ENCODE results near the gene DPH2. TPM values are rescaled to one million over a fixed set of nuclear protein-coding genes. Genes with fewer than 3 reads are reported as not detected.
A peak's percentile ranks its signal among the peaks of the same experiment; 100 is the strongest.

The DPH2 gene
- polyA plus RNA-seq, 1 of the 3 experiments (the other 2 are of a cell fraction), result 76.9 TPM

GRCh38 chr1:43978551-43979260, 8.9 kb downstream of the DPH2 start, which contains the start of gene B4GALT2:
TSS of gene B4GALT2 (plus strand) at chr1:43979210. CDS start at chr1:43981161, 1,951 bp downstream.
- Histone ChIP-seq H3K36me3 (replicated peaks in 1 of 2; ENCODE audit: control insufficient read depth in 1 of 2, insufficient read depth in 2 of 2, low read length in 1 of 2) (peaks cover 16 to 26% of the 10 kb centered on the region in 2 experiments), H3K4me2 (peak within 1 kb of the TSS; percentile 94), H4K20me1 (ENCODE audit: insufficient read depth) (peaks cover 20% of the 10 kb centered on the region), H3K27ac (ENCODE audit: low read depth in 2 of 2, low read length in 1 of 2) (peak within 1 kb of the TSS; percentile 37 to 74), H3K9me2 (no peaks in the 10 kb centered on the region), H3F3A (replicated peaks; ENCODE audit: insufficient read depth) (peaks cover 7% of the 10 kb centered on the region), H3K9ac (peak within 1 kb of the TSS; percentile 82), H3K4me3 (ENCODE audit: low read depth in 2 of 2, low read length in 1 of 2) (peak within 1 kb of the TSS; percentile 59 to 85), H3K79me2 (ENCODE audit: insufficient read depth) (peaks cover 75% of the 10 kb centered on the region), H2AFZ (ENCODE audit: low read depth) (peak within 1 kb of the TSS; percentile 79; the same call in 1 of the 2 replicates), H3K4me1 (ENCODE audit: control insufficient read depth in 1 of 2, insufficient read depth in 2 of 2, low read depth in 1 of 2, low read length in 1 of 2) (peaks cover 8 to 49% of the 10 kb centered on the region in 2 experiments; a peak in 1 of 4 replicates), H3K9me3 (no peaks in the 10 kb centered on the region), H3K27me3 (ENCODE audit: insufficient read depth) (no peaks in the 10 kb centered on the region)
- no peak for TF ChIP-seq TAF1 (IDR thresholded peaks at IDR 0.05; ENCODE audit: borderline replicate concordance, low read depth, low read length)
- peak; percentile 35 for TF ChIP-seq POLR2AphosphoS5 (IDR thresholded peaks at IDR 0.05; ENCODE audit: low read depth, low read length)
- POLR2A ChIA-PET, result no interaction called here
- peak; percentile 94 for DNase-seq
- CTCF ChIA-PET, result interaction anchor here (0.9 to 1.2 kb wide), 3 partner anchors 33 to 216 kb away, joined by 3 to 5 read pairs (median 3); partner anchors contain the start of gene IPO13
- WGBS (ENCODE audit: low lambda C conversion rate), result 10% methylated on average over 21 of the region's 54 CpGs

GRCh38 chr1:43979261-43979527, 9.4 kb downstream of the DPH2 start:
- peak overlapping the region; percentile 81; the same call in 1 of the 2 replicates for H3K9ac ChIP-seq
- no peaks in the 10 kb centered on the region for H3K9me3 ChIP-seq
- peaks cover 16 to 26% of the 10 kb centered on the region in 2 experiments for H3K36me3 ChIP-seq (replicated peaks in 1 of 2; ENCODE audit: control insufficient read depth in 1 of 2, insufficient read depth in 2 of 2, low read length in 1 of 2)
- peak overlapping the region; percentile 37 to 74; a peak in 3 of 4 replicates for H3K27ac ChIP-seq (ENCODE audit: low read depth in 2 of 2, low read length in 1 of 2)
- peaks cover 75% of the 10 kb centered on the region for H3K79me2 ChIP-seq (ENCODE audit: insufficient read depth)
- H3K4me2 ChIP-seq, result peak overlapping the region; percentile 94; the same call in 1 of the 2 replicates
- peaks cover 20% of the 10 kb centered on the region for H4K20me1 ChIP-seq (ENCODE audit: insufficient read depth)
- no peak overlapping the region for H2AFZ ChIP-seq (ENCODE audit: low read depth)
- TF ChIP-seq MXI1 (IDR thresholded peaks at IDR 0.05; ENCODE audit: low read depth, low read length), result no peak
- no peak for TF ChIP-seq FOXM1 (IDR thresholded peaks at IDR 0.05; ENCODE audit: low read depth)
- H3F3A ChIP-seq (replicated peaks; ENCODE audit: insufficient read depth), result peaks cover 4% of the 10 kb centered on the region
- no peak for DNase-seq
- H3K9me2 ChIP-seq, result no peaks in the 10 kb centered on the region
- H3K27me3 ChIP-seq (ENCODE audit: insufficient read depth), result no peaks in the 10 kb centered on the region
- peaks cover 6 to 44% of the 10 kb centered on the region in 2 experiments; a peak in 1 of 4 replicates for H3K4me1 ChIP-seq (ENCODE audit: control insufficient read depth in 1 of 2, insufficient read depth in 2 of 2, low read depth in 1 of 2, low read length in 1 of 2)
- CTCF ChIA-PET, result interaction anchor here (1.6 kb wide), 1 partner anchor 11 kb away, joined by 10 read pairs; no protein-coding TSS in a partner anchor
- POLR2A ChIA-PET, result no interaction called here
- WGBS (ENCODE audit: low lambda C conversion rate), result 0% methylated on average over 4 of the region's 45 CpGs
- H3K4me3 ChIP-seq (ENCODE audit: low read depth in 2 of 2, low read length in 1 of 2), result peak overlapping the region; percentile 59 to 71

GRCh38 chr1:43979528-43980254, 9.9 kb downstream of the DPH2 start:
- Histone ChIP-seq H3K4me1 (ENCODE audit: control insufficient read depth in 1 of 2, insufficient read depth in 2 of 2, low read depth in 1 of 2, low read length in 1 of 2) (peaks cover 5 to 42% of the 10 kb centered on the region in 2 experiments; a peak in 1 of 4 replicates), H3K36me3 (replicated peaks in 1 of 2; ENCODE audit: control insufficient read depth in 1 of 2, insufficient read depth in 2 of 2, low read length in 1 of 2) (peaks cover 16 to 26% of the 10 kb centered on the region in 2 experiments), H3K4me3 (ENCODE audit: low read depth in 2 of 2, low read length in 1 of 2) (peak overlapping the region; percentile 59 to 71), H3K9me3 (no peaks in the 10 kb centered on the region), H3K79me2 (ENCODE audit: insufficient read depth) (peaks cover 75% of the 10 kb centered on the region), H3K27me3 (ENCODE audit: insufficient read depth) (no peaks in the 10 kb centered on the region), H4K20me1 (ENCODE audit: insufficient read depth) (peaks cover 20% of the 10 kb centered on the region), H3F3A (replicated peaks; ENCODE audit: insufficient read depth) (peaks cover 4% of the 10 kb centered on the region), H3K9ac (peak overlapping the region; percentile 81), H3K4me2 (peak overlapping the region; percentile 94), H2AFZ (ENCODE audit: low read depth) (no peak overlapping the region), H3K9me2 (no peaks in the 10 kb centered on the region), H3K27ac (ENCODE audit: low read depth in 2 of 2, low read length in 1 of 2) (peak overlapping the region; percentile 37 to 74)
- ChIA-PET CTCF (interaction anchor here (1.0 to 1.6 kb wide), 4 partner anchors 10 to 216 kb away, joined by 3 to 10 read pairs (median 5); no protein-coding TSS in a partner anchor), POLR2A (interaction anchor here (0.8 to 1.2 kb wide), 3 partner anchors 9 to 33 kb away, joined by 3 to 4 read pairs (median 4); partner anchors contain the start of gene IPO13)
- TF ChIP-seq RCOR1 (IDR thresholded peaks at IDR 0.05; ENCODE audit: low read length), result no peak
- no peak for TF ChIP-seq CTCF (IDR thresholded peaks at IDR 0.05)
- peak; percentile 76 for TF ChIP-seq USF1 (IDR thresholded peaks at IDR 0.05; ENCODE audit: borderline replicate concordance, low read depth)
- TF ChIP-seq MXI1 (IDR thresholded peaks at IDR 0.05; ENCODE audit: low read depth, low read length), result peak; percentile 98
- TF ChIP-seq SIN3A (IDR thresholded peaks at IDR 0.05; ENCODE audit: borderline replicate concordance, low read depth, low read length), result peak; percentile 85
- 0 out of 2 replicates have a peak, but pooled peaks have one; percentile 18 for TF ChIP-seq RAD21 (IDR thresholded peaks at IDR 0.05; ENCODE audit: low read length)
- peak; percentile 96 for TF ChIP-seq MAX (IDR thresholded peaks at IDR 0.05; ENCODE audit: low read depth)
- WGBS (ENCODE audit: low lambda C conversion rate), result 0% methylated on average over 4 of the region's 45 CpGs
- peak; percentile 89 for DNase-seq

Data from SK-N-SH (cell line).